ENCODE data around the gene TRIM65. TPM values are rescaled to one million over a fixed set of nuclear protein-coding genes. Genes with fewer than 3 reads are reported as not detected.

TRIM65 gene
- total RNA-seq, 2 experiments from 2014 or later, result 54.2 to 60.4 TPM

- H3K27ac ChIP-seq (ENCODE audit: low read depth, low read length, poor library complexity, severe bottlenecking), result no peak overlapping the region
- ChIA-PET CTCF (ENCODE audit: unreplicated experiment) (interaction anchor here (1.2 to 2.1 kb wide), 3 partner anchors 21 to 108 kb away, joined by 3 to 8 read pairs (median 7); no protein-coding TSS in a partner anchor), POLR2A (interaction anchor here (0.6 to 2.8 kb wide), 7 partner anchors 10 to 302 kb away, joined by 3 to 9 read pairs (median 4); partner anchors contain the start of gene WBP2)
- intact Hi-C loops (cut with micrococcal nuclease; ENCODE audit: unreplicated experiment), result loop anchor here (10.0 kb wide), 2 partner anchors 198 to 358 kb away; partner anchors contain the start of genes EXOC7 and UBALD2
- H3K36me3 ChIP-seq (ENCODE audit: insufficient read depth, low read length), result peaks cover 21% of the 10 kb centered on the region
- no peaks in the 10 kb centered on the region for H3K9me2 ChIP-seq (ENCODE audit: insufficient read depth, low read length)
- peak; percentile 24 for DNase-seq (ENCODE audit: low spot score)
- no peaks in the 10 kb centered on the region for H3K9me3 ChIP-seq (ENCODE audit: low read length)
- BruUV-seq (replicated peaks), result no TSS peak
- no peak overlapping the region for H2AFZ ChIP-seq (ENCODE audit: low read length)
- peaks cover 16% of the 10 kb centered on the region for H3K79me2 ChIP-seq (ENCODE audit: insufficient read depth, low read depth, low read length)
- TF ChIP-seq CTCF (conservative IDR thresholded peaks at IDR 0.05; ENCODE audit: low read length) (no peak), EZH2phosphoT487 (IDR thresholded peaks at IDR 0.05; ENCODE audit: borderline replicate concordance, low read depth, low read length) (no peak)
- H3K4me2 ChIP-seq (ENCODE audit: low read length), result peak overlapping the region; percentile 73; the same call in 1 of the 2 replicates
- no peaks in the 10 kb centered on the region for H4K20me1 ChIP-seq (ENCODE audit: insufficient read depth, low read length)
- H3K4me1 ChIP-seq (ENCODE audit: insufficient read depth, low read length, poor library complexity, severe bottlenecking), result peaks cover 50% of the 10 kb centered on the region
- no peak overlapping the region for H3K4me3 ChIP-seq (ENCODE audit: low read depth, low read length, poor library complexity, severe bottlenecking)
Measured at GRCh38 chr17:75906143-75906884, 9.6 kb upstream of the TRIM65 start.

GRCh38 chr17:75904749-75905521 lies 8.2 kb upstream of the TRIM65 start, which contains the start of gene MRPL38:
Gene MRPL38, minus strand, starts transcription at chr17:75904884. Its CDS starts 9 bp downstream, at chr17:75904875.
- Histone ChIP-seq H3K9me3 (ENCODE audit: low read length) (no peaks in the 10 kb centered on the region), H3K79me2 (ENCODE audit: insufficient read depth, low read depth, low read length) (peaks cover 16% of the 10 kb centered on the region), H3K9me2 (ENCODE audit: insufficient read depth, low read length) (no peaks in the 10 kb centered on the region), H3K4me1 (ENCODE audit: insufficient read depth, low read length, poor library complexity, severe bottlenecking) (peaks cover 37% of the 10 kb centered on the region), H3K4me3 (ENCODE audit: low read depth, low read length, poor library complexity, severe bottlenecking) (peak within 1 kb of the TSS; percentile 76), H3K4me2 (ENCODE audit: low read length) (peak within 1 kb of the TSS; percentile 90), H3K36me3 (ENCODE audit: insufficient read depth, low read length) (peaks cover 35% of the 10 kb centered on the region), H3K27ac (ENCODE audit: low read depth, low read length, poor library complexity, severe bottlenecking) (peak within 1 kb of the TSS; percentile 38), H4K20me1 (ENCODE audit: insufficient read depth, low read length) (no peaks in the 10 kb centered on the region), H2AFZ (ENCODE audit: low read length) (peak within 1 kb of the TSS; percentile 84)
- CTCF ChIA-PET (ENCODE audit: unreplicated experiment), result interaction anchor here (0.6 to 2.1 kb wide), 5 partner anchors 9 to 109 kb away, joined by 3 to 8 read pairs (median 4); no protein-coding TSS in a partner anchor
- POLR2A ChIA-PET, result interaction anchor here (0.6 to 2.8 kb wide), 9 partner anchors 8 to 151 kb away, joined by 3 to 9 read pairs (median 4); partner anchors contain the start of genes FBF1, TRIM65 and WBP2
- no TSS peak for BruUV-seq (replicated peaks)
- intact Hi-C loops (cut with micrococcal nuclease; ENCODE audit: unreplicated experiment), result loop anchor here (1.0 to 10.0 kb wide), 8 partner anchors 22 to 360 kb away; partner anchors contain the start of genes ACOX1, CDK3, EXOC7 and FBF1
- TF ChIP-seq CTCF (conservative IDR thresholded peaks at IDR 0.05; ENCODE audit: low read length), result peak; percentile 95
- no peak for TF ChIP-seq EZH2phosphoT487 (IDR thresholded peaks at IDR 0.05; ENCODE audit: borderline replicate concordance, low read depth, low read length)
- DNase-seq (ENCODE audit: low spot score), result peak; percentile 99
